NCI-H2171 treated with DMSO at 0.1 percent for 48 hours (cell line): ENCODE data around the gene GALNT6.
"Not testable (repeated sequence)": the region's sequence is repeated elsewhere in the genome, so short reads cannot be mapped to it uniquely, and the experiment has no call there.

ENCODE experiments used
- DNase-seq: peaks from one replicate; lab custom pipeline; 2025; lab: John Stamatoyannopoulos, UW

GALNT6 gene

GRCh38 chr12:51357374-51358047 lies 33.7 kb downstream of the GALNT6 start:
- no peak for DNase-seq

GRCh38 chr12:51351913-51352532 lies 39.2 kb downstream of the GALNT6 start:
- DNase-seq: peak; percentile 19

GRCh38 chr12:51349026-51349425 lies 42.2 kb downstream of the GALNT6 start:
- DNase-seq: no peak

GRCh38 chr12:51348116-51348515 lies 43.1 kb downstream of the GALNT6 start:
- no peak for DNase-seq

GRCh38 chr12:51346581-51346980 lies 44.6 kb downstream of the GALNT6 start, which contains the start of gene CELA1:
TSS of gene CELA1 (minus strand) at chr12:51346679. CDS start at chr12:51346638, 41 bp downstream.
- DNase-seq: no peak

- no peak for DNase-seq
These were observed 45.5 kb downstream of the GALNT6 start for GRCh38 chr12:51345681-51346080.

GRCh38 chr12:51343201-51343600 lies 48.0 kb downstream of the GALNT6 start:
- DNase-seq: no peak

- no peak for DNase-seq
These were observed 48.8 kb downstream of the GALNT6 start for GRCh38 chr12:51342416-51342815.

- DNase-seq: peak; percentile 54
These were observed 49.8 kb downstream of the GALNT6 start for GRCh38 chr12:51341251-51342007.

- DNase-seq: no peak
These were observed 51.5 kb downstream of the GALNT6 start for GRCh38 chr12:51339750-51340149.

- DNase-seq: not testable (repeated sequence)
These were observed 53.9 kb downstream of the GALNT6 start for GRCh38 chr12:51337336-51337735.

GRCh38 chr12:51335931-51336330 lies 55.3 kb downstream of the GALNT6 start:
- no peak for DNase-seq

- no peak for DNase-seq
These were observed 56.4 kb downstream of the GALNT6 start for GRCh38 chr12:51334764-51335163.

GRCh38 chr12:51333536-51333935 lies 57.7 kb downstream of the GALNT6 start:
- no peak for DNase-seq

GRCh38 chr12:51330186-51330585 lies 61.0 kb downstream of the GALNT6 start:
- DNase-seq: no peak

- no peak for DNase-seq
These were observed 61.5 kb downstream of the GALNT6 start for GRCh38 chr12:51329742-51330141.

- no peak for DNase-seq
These were observed 62.6 kb downstream of the GALNT6 start for GRCh38 chr12:51328587-51328986.

- no peak for DNase-seq
These were observed 64.3 kb downstream of the GALNT6 start for GRCh38 chr12:51326698-51327439.

GRCh38 chr12:51324953-51325352 lies 66.3 kb downstream of the GALNT6 start:
- DNase-seq: no peak

GRCh38 chr12:51323966-51324895 lies 67.0 kb downstream of the GALNT6 start, which contains the start of gene BIN2:
TSS of gene BIN2 (minus strand) at chr12:51324174. CDS start at chr12:51324102, 72 bp downstream.
- DNase-seq: no peak
